HG02623 (cell line): ENCODE data around the gene GNG13.
"Not testable (repeated sequence)": the region's sequence is repeated elsewhere in the genome, so short reads cannot be mapped to it uniquely, and the experiment has no call there.

Experiments used
- ATAC-seq: cut with Tn5 transposase; IDR thresholded peaks from one replicate; pipeline ENCODE4 v1.9.1; 2021; ENCODE audit warnings: moderate library complexity; ENCODE audit not compliant: unreplicated experiment

The GNG13 gene

GRCh38 chr16:780296-780695 lies 20.2 kb downstream of the GNG13 start:
- ATAC-seq: no peak

GRCh38 chr16:779561-779960 lies 21.0 kb downstream of the GNG13 start:
- ATAC-seq: no peak

GRCh38 chr16:778909-779527 lies 21.5 kb downstream of the GNG13 start:
- no peak for ATAC-seq

- no peak for ATAC-seq
These were observed 22.1 kb downstream of the GNG13 start for GRCh38 chr16:778447-778846.

- ATAC-seq: no peak
These were observed 22.7 kb downstream of the GNG13 start for GRCh38 chr16:777826-778225.

GRCh38 chr16:776824-777223 lies 23.7 kb downstream of the GNG13 start:
- no peak for ATAC-seq

GRCh38 chr16:776298-776697 lies 24.2 kb downstream of the GNG13 start:
- ATAC-seq: not testable (repeated sequence)

GRCh38 chr16:775236-775796 lies 25.2 kb downstream of the GNG13 start:
- no peak for ATAC-seq

GRCh38 chr16:774086-775001 lies 26.2 kb downstream of the GNG13 start:
- ATAC-seq: no peak

- no peak for ATAC-seq
These were observed 27.6 kb downstream of the GNG13 start for GRCh38 chr16:772959-773358.

- no peak for ATAC-seq
These were observed 30.1 kb downstream of the GNG13 start for GRCh38 chr16:770411-770810.

GRCh38 chr16:769934-770333 lies 30.6 kb downstream of the GNG13 start:
- no peak for ATAC-seq

- no peak for ATAC-seq
These were observed 31.2 kb downstream of the GNG13 start for GRCh38 chr16:769184-769784.

GRCh38 chr16:768428-768827 lies 32.1 kb downstream of the GNG13 start:
- no peak for ATAC-seq

GRCh38 chr16:767743-768235 lies 32.7 kb downstream of the GNG13 start:
- no peak for ATAC-seq

- ATAC-seq: no peak
These were observed 33.5 kb downstream of the GNG13 start for GRCh38 chr16:766820-767640.

GRCh38 chr16:766008-766819 lies 34.3 kb downstream of the GNG13 start:
- ATAC-seq: no peak

- no peak for ATAC-seq
These were observed 35.1 kb downstream of the GNG13 start for GRCh38 chr16:765488-765865.

GRCh38 chr16:764848-765487 lies 35.6 kb downstream of the GNG13 start:
- ATAC-seq: no peak
